HG02571 (cell line): ENCODE measurements around the gene EYS.

Experiments
- ATAC-seq: cut with Tn5 transposase; IDR thresholded peaks from one replicate; pipeline ENCODE4 v1.9.1; 2021; ENCODE audit warnings: mild to moderate bottlenecking, moderate library complexity; ENCODE audit not compliant: unreplicated experiment

EYS gene

GRCh38 chr6:64679416-64679815 lies 1027.6 kb downstream of the EYS start:
- no peak for ATAC-seq

GRCh38 chr6:64672651-64673050 lies 1034.4 kb downstream of the EYS start:
- no peak for ATAC-seq

GRCh38 chr6:64672131-64672530 lies 1034.9 kb downstream of the EYS start:
- ATAC-seq = no peak

DNA sequence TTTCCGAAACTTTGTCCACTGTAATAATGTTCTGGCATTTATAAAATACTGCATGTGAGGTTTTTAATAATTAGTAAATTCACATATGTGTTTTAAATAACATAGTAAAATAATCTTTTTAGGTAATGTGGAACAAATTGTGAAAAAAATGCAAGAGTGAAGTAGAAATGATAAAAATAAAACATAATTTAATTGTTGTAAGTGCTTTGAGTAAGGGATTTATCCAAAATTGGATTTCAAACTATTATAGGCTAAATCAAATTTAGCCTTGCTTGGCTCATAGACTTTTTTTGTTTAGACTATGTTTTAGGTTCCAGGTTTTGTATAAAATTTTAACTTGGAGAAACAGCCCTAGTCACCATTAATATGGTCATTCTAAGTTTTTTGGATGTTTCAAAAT lies 1041.9 kb downstream of the EYS start:
- ATAC-seq = no peak

GRCh38 chr6:64664480-64664879 lies 1042.5 kb downstream of the EYS start:
- no peak for ATAC-seq

- no peak for ATAC-seq
Observed at GRCh38 chr6:64644024-64644423, 1063.0 kb downstream of the EYS start.

DNA sequence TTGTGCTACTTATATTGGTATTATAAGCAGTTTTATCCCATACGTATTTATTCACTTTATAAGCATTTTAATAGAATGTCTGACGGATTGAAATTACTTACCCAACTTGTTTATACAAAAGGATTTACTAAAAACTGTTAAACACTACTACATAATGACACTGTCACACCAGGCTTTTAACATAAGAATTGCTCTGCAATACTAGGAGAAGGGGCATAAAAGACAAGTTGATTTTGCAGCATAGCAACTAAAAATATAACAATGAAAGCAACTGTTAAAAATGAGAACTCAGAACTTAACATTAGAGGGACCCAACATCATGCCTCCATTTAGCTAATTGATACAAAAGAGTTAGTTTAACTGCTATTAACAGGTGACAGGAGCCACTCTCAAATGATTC lies 1076.1 kb downstream of the EYS start:
- no peak for ATAC-seq

- ATAC-seq = no peak
Observed at GRCh38 chr6:64622944-64623343, 1084.1 kb downstream of the EYS start.

- no peak for ATAC-seq
Observed at GRCh38 chr6:64602993-64603392, 1104.0 kb downstream of the EYS start.

- ATAC-seq = no peak
Observed at GRCh38 chr6:64591676-64592036, 1115.4 kb downstream of the EYS start.

DNA sequence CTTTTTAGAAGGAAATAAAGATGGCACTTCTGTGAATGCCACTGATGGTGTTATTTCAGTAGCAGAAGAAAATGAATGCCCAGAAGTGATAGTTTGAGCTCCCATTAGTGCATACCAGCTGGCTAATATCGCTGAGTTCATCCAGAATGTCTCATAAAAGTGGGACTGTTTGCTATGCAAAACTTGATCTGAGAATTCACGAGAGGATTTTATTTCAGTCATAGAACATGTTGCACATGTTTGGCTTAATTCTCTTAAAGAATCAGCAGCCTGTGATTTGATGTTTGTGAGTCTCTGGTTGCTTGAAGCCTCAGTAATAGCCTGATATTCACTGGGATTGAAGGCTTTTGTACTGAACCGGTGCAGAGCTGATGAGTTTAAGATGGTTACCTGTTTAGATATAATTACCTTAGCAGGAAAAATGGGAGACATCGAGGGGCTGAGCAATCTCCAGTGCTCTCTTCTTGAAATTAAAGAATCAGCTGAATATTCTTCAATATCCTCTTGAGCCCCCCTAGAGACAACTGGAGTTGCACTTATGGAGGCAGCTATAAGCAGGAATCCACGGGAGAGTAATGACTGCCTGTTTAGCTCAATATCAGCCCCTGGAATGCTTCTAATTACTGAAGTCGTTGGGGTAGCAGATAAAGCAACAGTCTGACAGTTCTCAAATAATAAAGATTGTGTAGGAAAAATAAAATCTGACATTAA lies 1115.9 kb downstream of the EYS start:
- ATAC-seq = no peak

DNA sequence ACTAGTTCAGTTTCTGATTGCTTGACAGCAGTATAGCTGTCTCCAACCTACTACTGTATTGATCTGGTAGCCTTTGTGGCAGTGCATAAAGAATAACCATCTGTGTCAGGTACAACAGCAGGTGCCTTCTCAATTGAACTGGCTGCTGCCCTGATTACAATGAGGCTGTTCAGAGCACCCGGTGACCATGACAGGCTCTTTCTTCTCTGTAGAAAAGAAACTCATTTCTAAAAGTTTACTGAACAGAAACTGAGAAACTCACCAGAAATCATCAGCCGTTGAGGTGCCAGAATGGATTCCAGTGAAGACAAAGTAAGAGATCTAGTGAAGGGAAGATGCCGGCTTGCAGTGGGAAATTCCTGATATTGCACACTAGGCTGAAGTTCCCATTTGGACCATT lies 1117.1 kb downstream of the EYS start:
- no peak for ATAC-seq

DNA sequence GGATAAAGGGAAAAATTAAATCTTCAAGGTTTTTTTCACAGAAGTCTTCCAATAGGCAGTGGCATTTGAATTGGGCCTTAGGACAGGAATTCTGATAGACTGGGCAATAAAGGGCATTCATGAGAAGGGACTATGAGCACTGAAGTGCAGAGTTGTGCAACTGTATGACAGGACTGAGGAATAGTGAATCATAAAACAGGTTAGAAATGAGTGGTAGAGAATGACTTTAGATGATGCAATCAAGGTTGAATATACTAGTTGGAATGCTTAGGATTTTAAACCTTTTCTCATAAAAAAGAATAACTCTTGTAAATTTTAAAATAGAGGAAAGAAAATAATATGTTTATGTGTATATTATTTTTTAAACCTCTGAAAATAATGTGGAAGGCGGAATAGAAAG lies 1126.7 kb downstream of the EYS start:
- ATAC-seq = no peak

DNA sequence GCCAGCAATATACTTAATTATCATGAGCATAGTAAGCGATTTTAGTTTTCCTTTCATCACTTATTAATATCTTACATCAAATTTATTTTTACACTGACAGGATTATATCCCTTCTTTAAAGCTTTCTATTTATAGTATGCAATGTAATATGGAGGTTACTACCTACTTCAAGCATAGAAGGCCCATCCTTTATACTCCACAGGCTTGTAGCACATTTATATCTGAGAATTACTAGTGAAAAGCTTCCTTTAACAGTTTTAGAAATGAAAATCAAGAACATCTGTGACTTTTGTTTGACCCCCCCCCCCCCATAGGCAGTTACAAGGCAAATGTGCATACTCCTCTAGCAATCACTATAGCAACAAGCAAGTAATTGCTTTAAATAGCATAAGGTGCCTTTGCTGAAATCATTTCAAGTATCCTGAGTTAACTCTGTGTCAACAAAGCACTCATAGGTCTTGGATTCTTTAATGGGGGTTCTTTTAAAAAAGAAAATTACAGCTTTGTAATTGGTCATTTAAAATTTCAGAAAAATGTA lies 1153.7 kb downstream of the EYS start:
- no peak for ATAC-seq

- no peak for ATAC-seq
Observed at GRCh38 chr6:64547594-64548268, 1159.3 kb downstream of the EYS start.

- no peak for ATAC-seq
Observed at GRCh38 chr6:64539917-64540316, 1167.1 kb downstream of the EYS start.

DNA sequence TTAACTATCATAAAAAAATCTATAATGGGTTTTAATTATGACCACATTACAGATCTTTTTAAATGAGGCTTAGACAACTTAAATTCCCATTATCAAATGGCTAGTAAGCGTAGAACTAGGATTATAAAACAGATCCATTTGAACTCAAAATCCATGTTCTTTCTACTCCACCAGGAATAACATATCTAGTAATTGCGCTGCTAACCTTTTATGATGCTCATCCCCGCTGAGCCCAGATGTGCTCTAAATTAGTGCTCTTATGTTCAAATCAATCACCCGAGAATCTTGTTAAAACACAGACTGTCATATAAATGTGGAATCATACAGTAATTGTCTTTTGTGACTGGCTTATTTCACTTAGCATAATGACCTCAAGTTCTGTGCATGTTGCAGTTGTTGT lies 1168.3 kb downstream of the EYS start:
- ATAC-seq = no peak

- ATAC-seq = no peak
Observed at GRCh38 chr6:64527899-64528298, 1179.1 kb downstream of the EYS start.

GRCh38 chr6:64522859-64523258 lies 1184.2 kb downstream of the EYS start:
- ATAC-seq = no peak

DNA sequence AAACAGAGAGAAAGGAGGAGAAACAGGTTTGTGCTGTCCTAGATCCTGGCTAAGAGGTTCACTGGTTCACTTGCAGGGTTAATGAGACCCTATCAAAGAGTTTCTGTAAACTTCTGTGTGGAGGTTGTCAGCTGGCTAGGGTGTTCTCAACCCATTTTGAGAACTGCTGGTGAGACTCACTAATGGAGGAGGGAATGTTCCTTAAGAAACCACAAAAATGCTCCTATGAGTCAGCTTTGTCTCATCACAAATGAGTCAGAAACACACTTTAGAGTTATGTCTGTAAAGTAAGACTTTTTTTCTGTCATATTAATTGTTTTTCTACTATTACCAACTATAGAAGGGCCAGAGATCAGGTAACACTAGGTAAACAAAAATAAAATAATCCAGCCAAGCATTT lies 1187.0 kb downstream of the EYS start:
- ATAC-seq = peak; percentile 65

DNA sequence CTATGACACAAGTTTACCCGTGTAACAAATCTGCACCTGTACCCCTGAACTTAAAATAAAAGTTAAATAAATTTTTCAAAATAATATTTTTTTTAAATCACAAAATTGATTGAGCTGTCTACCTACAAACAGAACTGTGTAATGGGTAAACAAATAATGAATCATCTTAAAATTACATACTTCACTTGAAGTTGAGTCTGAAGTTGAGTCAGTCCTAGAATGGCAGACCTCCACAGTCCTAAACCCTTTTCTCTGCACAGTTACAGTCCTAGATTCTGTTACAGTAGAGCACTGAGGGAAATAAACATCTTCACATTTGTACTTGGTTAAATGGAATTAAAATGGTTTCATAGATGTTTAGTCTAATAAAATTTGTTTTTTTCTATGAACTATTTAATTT lies 1190.6 kb downstream of the EYS start:
- ATAC-seq = no peak

DNA sequence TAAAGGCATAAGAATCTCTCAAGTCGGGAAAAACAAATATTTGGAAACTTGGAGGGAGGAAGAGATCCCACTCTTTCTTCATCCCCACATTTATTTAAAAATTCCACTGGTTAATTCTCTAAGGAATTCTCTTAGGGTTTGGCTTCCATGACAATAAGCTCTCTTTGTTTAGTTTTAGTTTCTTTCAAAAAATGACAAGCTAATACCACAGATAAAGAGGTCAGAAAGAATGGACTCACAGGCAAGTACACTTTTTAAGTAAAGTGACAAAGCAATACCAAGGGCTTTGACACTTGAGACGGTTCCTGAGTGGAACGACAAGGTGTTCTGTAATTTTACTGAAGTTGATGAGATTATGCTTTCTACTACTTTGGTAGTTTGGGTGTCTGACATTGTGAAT lies 1199.4 kb downstream of the EYS start:
- ATAC-seq = no peak

DNA sequence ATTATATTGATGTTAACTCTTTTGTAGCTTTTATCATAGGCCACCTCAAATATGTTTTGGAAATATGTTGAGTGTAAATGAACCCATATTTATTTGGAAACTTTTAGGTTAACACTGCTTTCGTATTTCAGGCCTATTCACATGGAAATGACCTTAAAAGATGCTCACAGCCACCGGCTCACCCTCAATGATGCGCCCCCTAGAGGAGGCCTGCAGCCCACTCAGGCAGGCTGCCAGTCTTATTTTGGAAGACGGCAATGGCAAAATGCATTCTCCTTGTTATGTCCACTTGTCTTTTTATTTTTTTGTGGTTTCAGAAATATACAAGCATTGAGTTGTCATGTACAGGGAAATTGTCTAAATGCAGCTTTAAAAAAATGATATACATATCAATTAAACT lies 1201.7 kb downstream of the EYS start:
- ATAC-seq = no peak
